Retinal pigment epithelial cell (primary cell): Measurements from ENCODE around the gene MYLK.

Source experiments
- DNase-seq: peaks from one replicate; pipeline ENCODE4 v3.0.0-alpha.2; 2010; ENCODE audit warnings: low read depth
- H3K4me3 ChIP-seq: 2 replicates; pipeline ENCODE4 v1.5.1; 2011; ENCODE audit warnings: mild to moderate bottlenecking, low read length, control low read depth, moderate library complexity
- TF ChIP-seq, protein P1 (sequence below): conservative IDR thresholded peaks from 2 replicates; pipeline ENCODE4 v1.5.1; 2011; ENCODE audit warnings: low read depth, low read length, control low read depth, inconsistent platforms

The MYLK gene

DNA sequence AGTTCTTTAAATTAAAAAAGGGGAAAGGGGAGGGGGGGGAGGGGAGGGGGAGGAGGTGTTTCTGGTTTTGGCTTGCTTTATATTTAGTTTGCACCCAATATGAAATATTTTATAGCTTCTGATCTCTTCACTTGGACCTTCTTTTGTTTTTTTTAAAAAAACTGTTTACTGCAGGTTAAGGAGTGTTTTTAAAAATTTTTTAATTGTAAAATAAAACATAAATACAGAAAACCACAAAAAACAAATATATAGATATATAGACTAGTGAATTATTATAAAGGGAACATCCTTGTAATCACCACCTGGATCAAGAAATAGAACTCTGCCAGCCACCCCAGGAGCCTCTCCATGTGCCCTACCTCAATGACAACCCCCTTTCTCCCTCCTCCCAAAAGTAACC, 861 bp upstream of the MYLK start:
- TF ChIP-seq, protein P1, sequence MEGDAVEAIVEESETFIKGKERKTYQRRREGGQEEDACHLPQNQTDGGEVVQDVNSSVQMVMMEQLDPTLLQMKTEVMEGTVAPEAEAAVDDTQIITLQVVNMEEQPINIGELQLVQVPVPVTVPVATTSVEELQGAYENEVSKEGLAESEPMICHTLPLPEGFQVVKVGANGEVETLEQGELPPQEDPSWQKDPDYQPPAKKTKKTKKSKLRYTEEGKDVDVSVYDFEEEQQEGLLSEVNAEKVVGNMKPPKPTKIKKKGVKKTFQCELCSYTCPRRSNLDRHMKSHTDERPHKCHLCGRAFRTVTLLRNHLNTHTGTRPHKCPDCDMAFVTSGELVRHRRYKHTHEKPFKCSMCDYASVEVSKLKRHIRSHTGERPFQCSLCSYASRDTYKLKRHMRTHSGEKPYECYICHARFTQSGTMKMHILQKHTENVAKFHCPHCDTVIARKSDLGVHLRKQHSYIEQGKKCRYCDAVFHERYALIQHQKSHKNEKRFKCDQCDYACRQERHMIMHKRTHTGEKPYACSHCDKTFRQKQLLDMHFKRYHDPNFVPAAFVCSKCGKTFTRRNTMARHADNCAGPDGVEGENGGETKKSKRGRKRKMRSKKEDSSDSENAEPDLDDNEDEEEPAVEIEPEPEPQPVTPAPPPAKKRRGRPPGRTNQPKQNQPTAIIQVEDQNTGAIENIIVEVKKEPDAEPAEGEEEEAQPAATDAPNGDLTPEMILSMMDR, result no peak
- H3K4me3 ChIP-seq, result peak overlapping the region; percentile 62
- DNase-seq, result no peak

DNA sequence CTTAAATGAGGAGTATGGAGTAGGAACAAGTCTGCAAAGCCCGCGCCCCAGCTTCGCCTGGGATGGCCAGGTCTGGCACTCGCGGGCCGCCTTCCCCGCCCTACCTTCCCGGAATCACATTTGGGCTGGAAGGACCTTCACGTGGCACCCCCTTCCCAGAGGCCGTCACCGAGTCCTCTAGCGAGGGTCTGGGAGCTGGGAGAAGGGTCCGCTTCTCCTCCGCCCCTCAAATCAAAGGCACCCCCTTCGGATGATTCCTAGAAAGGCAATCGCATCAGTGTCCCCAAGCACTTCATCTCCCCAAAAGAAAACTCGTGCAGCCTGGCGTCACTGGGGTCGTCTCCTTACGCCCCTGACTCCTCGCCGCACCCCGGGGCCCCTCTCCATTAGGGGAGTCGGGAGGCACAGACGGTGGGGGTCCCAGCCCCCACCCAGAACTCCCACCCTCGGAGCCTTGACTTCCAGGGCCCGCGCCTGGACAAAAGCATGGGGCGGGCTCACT, 380 bp downstream of the MYLK start:
- H3K4me3 ChIP-seq, result peak overlapping the region; percentile 88
- peak; percentile 10 for DNase-seq
- TF ChIP-seq, protein P1, result no peak

DNA sequence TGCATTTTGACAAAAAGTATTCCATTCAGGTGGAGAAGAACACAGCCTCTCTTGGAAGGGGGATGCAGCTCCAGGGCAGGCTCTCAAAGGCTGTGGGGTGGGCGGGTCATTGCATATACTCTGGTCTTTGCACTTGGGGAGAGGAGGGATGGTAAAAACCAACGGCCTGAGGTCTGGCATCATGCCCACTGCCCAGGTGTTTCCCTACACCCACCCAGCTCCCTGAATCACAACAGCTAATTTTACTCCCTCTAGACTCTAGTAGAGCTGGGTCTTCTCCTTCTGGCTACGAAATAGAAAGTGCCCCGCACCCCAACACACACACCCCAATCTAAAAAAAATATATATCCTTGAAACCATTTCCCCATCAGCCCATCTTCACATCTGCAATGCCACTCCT, 1.0 kb downstream of the MYLK start:
- TF ChIP-seq, protein P1, result no peak
- H3K4me3 ChIP-seq, result peak overlapping the region; percentile 88
- no peak for DNase-seq

DNA sequence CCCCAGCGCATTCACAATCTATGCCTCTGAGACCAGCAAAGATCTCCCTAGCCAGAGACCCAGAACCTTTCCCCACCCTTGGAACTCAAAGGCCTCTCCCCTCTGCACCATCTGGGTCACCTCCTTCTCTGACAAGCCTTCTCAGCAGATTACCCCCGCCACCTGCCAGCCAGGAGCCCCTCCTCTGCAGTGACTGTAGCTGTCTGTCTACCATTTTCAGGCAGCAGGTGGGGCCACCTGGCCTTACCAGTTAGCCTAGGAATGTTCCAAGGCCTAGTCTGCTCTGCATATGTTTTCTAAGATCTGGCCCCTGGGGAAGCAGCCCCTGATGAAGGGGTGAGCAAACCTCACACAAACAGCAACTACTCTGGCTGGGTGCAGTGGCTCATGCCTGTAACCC, 2.4 kb downstream of the MYLK start:
- no peak for DNase-seq

DNA sequence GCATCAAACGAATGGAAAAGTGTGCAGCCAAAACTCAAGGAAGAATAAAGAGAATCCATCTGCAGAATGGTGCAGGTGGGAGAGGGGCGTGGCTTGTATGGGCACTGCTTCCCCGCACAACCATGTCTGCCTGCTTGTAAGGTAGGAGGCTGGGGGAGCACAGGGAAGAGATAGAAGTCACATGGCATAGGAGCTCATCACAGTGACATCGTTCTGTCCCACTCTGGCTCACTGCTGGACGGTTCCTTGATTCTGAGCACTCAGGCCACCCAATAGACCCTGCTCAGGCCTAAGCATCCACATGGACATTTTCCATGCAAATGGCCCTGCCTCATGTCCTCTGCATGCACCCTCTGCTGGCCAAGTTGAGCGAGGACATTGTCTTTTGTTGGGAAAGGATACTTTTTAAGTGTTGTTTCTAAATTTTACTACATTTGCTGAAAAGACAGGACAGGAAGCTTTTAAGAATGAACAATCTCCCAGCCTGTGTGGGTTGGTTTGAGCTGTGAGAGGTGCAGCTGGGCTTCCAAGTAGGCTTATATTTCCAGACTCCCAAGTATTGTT, 3.1 kb downstream of the MYLK start:
- DNase-seq, result peak; percentile 12
- peak overlapping the region; percentile 1 for H3K4me3 ChIP-seq
- TF ChIP-seq, protein P1, result peak; percentile 82

More for the DNA sequence above, 2.4 kb downstream of the MYLK start:
- H3K4me3 ChIP-seq, result peak overlapping the region; percentile 88
- TF ChIP-seq, protein P1, result no peak

DNA sequence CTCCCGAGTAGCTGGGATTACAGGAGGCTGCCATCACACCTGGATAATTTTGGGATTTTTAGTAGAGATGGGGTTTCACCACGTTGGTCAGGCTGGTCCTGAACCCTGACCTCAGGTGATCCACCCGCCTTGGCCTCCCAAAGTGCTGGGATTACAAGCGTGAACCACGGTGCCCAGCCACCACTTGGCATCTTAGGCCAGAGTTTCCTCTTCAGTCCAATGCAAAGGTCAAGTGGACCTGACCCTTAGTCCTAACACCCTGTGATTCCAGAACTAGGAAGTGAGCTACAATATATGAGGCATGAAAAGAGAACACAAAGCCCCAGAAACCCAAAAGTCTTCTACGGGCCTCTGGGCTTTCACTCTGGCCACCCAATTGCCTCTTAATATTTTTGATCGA, 5.3 kb downstream of the MYLK start:
- no peak overlapping the region for H3K4me3 ChIP-seq
- TF ChIP-seq, protein P1, result no peak
- DNase-seq, result no peak

DNA sequence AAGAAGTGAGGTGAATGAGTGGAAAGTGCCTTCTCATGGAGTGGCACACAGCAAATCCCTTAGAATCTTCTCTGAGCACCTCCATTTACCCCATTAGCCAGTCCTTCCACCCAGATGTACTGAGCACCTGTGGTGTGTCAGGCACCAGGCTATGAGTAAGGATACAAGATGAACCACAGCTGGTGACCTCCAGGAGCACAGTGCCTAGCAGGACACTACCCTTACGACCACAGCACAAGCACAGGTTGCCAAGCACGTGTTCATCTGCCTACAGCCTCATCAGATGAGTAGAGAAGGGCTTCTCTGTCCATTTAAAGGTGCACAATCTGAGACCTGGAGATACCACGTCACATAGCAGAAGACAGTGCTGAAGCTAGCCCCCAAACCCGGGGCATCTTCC, 6.2 kb downstream of the MYLK start:
- no peak overlapping the region for H3K4me3 ChIP-seq
- TF ChIP-seq, protein P1, result no peak
- DNase-seq, result no peak
